GM19395 (cell line): ENCODE measurements around the gene PKD1L1.

ENCODE experiments used
- ATAC-seq: cut with Tn5 transposase; IDR thresholded peaks from one replicate; pipeline ENCODE4 v1.9.1; 2021; ENCODE audit warnings: mild to moderate bottlenecking, moderate library complexity; ENCODE audit not compliant: unreplicated experiment

PKD1L1 gene

GRCh38 chr7:47747160-47747559 lies 201.1 kb downstream of the PKD1L1 start:
- no peak for ATAC-seq

DNA sequence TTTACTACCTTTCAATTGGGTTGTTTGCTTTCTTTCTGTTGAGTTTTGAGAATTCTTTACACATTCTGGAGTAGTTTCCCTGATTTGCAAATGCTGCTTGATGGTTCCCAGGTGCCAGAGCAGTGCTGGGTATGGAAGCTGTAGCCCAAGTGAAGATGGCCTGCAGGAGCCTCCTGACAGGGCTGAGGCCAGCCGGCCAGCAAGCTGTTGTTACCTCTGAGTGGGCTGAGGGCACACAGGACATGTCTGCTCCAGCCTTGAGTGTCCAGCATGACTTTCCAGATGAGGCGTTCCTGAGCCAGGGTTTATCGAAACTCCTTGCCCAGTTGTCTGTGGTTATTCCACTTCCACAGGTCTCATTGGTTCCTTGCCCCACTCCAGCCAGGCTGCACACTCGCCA lies 201.8 kb downstream of the PKD1L1 start:
- no peak for ATAC-seq

DNA sequence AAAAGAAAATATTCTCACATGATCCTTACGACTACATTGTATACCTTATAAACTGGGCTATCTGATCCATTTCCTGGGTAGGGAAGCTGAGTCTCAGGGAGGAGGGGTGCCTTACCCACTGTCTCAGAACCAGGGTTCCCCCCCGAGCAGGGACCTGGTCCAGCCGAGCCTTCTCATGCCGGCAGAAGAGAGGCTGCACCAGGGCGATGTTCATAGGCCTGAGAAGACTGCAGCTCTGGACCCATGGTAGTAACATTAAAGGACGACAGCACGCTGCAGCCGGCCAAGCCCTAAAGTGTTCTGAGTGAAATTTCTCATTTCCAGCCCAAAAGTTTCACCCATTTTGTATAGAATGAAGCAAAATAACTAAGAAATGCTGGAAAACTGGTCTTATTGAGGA lies 203.4 kb downstream of the PKD1L1 start:
- ATAC-seq = no peak

- no peak for ATAC-seq
Observed at GRCh38 chr7:47743965-47744591, 204.2 kb downstream of the PKD1L1 start.

DNA sequence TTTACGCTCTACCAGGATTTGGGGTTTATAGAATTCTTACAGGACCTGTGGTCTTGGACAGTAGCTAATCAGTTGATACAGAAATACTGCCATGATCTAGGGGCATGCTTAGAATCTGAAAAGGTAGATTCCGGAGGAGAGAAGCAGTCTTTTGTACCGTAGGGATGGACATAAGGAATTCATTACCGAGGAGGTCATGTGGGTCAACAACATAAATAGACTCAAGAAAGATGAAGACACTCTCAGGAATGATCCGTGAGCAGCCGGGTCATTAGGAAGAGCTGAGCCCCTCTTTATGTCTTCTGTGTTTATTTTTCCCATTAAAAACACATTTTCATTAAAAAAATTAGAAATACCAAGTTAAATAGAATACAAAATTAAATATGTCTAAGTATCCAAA lies 206.3 kb downstream of the PKD1L1 start:
- no peak for ATAC-seq

DNA sequence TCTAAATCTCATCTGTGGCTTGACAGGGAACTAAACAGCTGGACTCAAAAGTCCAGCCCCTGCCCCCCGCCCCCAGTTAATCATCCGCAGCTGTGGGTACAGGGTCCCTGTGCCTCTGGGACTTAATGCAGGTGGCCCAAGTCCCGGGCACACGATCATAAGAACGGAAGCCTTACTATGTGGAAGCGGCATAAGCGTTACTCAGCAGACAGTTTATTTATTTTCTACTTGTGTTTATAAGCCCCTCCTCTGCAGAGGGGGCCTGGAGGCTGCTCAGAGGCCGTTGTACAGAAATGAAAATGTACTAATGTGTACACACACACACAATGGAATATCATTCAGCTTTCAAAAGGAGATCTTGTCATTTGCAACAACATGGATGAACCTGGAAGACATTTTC lies 208.4 kb downstream of the PKD1L1 start:
- ATAC-seq = no peak

DNA sequence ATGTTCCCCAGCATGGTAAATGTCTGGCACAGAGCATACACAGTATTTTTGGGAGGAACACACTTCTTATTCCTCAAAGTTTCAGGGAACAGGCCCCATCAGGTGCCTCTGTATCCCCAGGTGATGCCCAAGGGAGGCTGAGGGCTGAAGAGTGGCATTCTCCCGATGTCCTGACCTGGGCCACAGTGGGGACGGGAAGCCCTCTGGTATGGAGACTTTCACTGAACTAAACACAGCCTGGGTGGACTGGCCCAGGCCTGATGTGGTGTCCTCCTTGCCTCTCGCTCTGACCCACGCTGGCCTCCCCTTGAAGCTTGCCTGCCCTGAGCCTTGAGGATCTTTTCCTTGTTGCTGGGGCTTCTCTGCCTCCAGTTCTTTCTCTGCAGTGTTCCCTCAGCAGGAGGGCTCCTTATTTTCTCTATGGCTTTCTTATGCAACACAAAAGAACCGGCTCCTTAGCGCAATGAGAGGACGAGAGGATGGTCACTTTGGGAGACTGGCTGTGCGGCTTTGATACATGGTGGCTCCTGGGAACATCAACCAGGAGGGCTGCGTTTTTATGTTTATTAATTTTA lies 208.9 kb downstream of the PKD1L1 start:
- no peak for ATAC-seq

- peak; percentile 77 for ATAC-seq
Observed at GRCh38 chr7:47738563-47739166, 209.6 kb downstream of the PKD1L1 start.

DNA sequence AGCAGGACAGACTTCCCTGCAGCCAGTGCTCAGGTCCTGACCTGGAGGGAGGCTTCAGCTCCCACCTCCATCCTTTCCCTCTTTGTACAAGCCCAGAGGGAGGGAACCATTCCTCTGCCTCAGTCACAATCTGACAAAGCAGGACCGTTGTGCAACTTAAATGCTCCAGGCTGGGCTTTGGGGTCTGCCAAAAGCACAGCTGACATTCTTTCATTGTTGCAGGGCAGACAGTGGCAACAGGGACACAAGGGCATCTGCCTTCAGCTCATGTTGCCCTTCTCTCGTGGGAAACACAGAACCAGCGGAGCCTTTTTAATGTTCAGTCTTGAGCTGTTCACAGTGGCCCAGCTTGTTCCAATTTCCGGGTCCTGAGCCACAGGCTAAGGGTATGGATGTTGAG lies 210.7 kb downstream of the PKD1L1 start:
- ATAC-seq = no peak

GRCh38 chr7:47735431-47736345 lies 212.6 kb downstream of the PKD1L1 start:
- no peak for ATAC-seq

DNA sequence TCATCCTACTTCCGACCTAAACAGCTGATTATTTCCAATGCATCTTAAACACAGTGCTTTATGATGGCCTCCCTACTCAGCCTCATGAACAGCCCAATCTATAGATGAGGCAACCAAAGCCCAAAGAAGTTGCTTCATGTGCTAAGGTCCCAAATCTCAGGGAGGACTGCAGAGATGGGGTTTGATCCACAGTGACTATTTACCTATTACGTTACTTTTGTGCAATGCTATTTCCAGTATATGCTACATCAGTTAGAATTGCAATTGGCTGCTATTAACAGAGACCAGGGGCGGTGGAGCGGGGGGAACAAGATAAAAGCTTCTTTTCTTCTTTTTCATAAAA lies 213.3 kb downstream of the PKD1L1 start:
- no peak for ATAC-seq

DNA sequence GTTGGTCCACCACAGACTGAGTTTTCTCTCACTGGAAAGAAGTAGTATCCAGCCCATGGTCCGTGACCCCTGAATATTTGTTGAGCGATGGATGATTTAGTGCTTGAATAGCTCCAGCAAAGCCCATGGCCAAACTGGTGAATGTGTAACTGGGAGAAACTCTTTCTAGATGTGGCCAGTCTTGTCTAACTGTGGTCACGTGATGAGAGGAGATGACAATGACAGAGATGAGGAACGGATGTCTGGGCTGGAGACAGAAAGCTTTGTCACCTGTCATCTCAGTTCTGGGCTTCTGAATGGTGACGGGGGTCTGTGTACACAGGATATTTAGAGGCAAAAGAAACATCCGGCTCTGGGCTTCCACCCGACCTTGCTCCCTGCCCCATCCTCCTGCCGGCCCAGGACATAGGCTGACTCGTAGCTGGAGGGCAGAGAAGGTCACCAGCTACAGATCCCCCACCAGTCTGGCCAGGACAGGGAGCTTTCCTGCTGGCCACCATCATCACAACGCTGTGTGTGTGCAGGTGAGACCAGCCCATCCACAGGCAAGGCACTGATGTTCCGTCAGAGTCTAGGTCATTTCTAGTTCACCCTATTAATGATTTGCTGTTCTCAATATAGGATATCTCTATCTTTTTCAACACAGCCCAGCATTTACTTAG lies 213.8 kb downstream of the PKD1L1 start:
- no peak for ATAC-seq

DNA sequence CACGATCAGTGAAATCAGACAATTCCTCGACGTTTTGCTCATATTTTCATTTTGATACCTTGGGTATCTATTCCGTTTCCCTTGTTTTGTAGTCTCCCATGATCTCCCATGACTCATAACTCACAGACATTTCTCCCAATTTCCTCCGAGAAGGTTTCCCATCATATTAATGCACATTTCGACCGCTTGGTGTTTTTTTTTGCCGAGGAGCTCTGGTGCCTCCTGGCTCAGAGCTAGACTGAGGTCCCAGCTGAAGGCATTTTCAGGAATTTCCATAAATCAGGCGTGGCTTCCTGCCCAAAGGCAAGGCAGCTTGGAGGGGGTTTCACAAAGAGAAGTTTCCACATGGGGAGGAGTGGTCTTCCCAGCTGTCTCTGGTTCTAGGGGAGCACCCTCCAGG lies 218.1 kb downstream of the PKD1L1 start:
- ATAC-seq = no peak

GRCh38 chr7:47726047-47726726 lies 222.1 kb downstream of the PKD1L1 start:
- ATAC-seq = no peak

GRCh38 chr7:47725031-47725780 lies 223.1 kb downstream of the PKD1L1 start:
- no peak for ATAC-seq
